Measurements from ENCODE around the gene ARL8B. TPM values are rescaled to one million over a fixed set of nuclear protein-coding genes. Genes with fewer than 3 reads are reported as not detected.
"Not testable (repeated sequence)": the region's sequence is repeated elsewhere in the genome, so short reads cannot be mapped to it uniquely, and the experiment has no call there.

ARL8B gene
- total and polyA plus RNA-seq, 10 of the 15 experiments (the other 5 are each of a cell fraction or from before 2014, with no cell fraction given): 22.0 to 80.6 (median 43.7) TPM

GRCh38 chr3:5145120-5145519 lies 23.0 kb downstream of the ARL8B start:
- H3K27me3 ChIP-seq (replicated peaks in 1 of 2; ENCODE audit: control insufficient read depth in 2 of 2, insufficient read depth in 2 of 2, low read length in 1 of 2): no peaks in the 10 kb centered on the region
- H3K27ac ChIP-seq (ENCODE audit: control insufficient read depth, insufficient read depth): no peak overlapping the region
- peaks cover 31% of the 10 kb centered on the region for H3K4me1 ChIP-seq (ENCODE audit: control insufficient read depth, insufficient read depth, low read length)
- POLR2A ChIA-PET: interaction anchor here (0.5 kb wide), 1 partner anchor 19 kb away, joined by 4 read pairs; no protein-coding TSS in a partner anchor
- H4K20me1 ChIP-seq (ENCODE audit: control insufficient read depth, insufficient read depth): no peaks in the 10 kb centered on the region
- WGBS (ENCODE audit: insufficient coverage, insufficient replicate concordance, low lambda C conversion rate, missing lambda C conversion rate): 97% methylated on average over 5 of the region's 5 CpGs
- H3K79me2 ChIP-seq (ENCODE audit: control insufficient read depth, insufficient read depth, low read length): peaks cover 90% of the 10 kb centered on the region
- TF ChIP-seq ZNF207 (IDR thresholded peaks at IDR 0.05; ENCODE audit: borderline replicate concordance) (no peak), GATAD2B (conservative IDR thresholded peaks at IDR 0.05; ENCODE audit: low read depth) (no peak), KDM1A (IDR thresholded peaks at IDR 0.05; ENCODE audit: borderline replicate concordance) (no peak), NFXL1 (IDR thresholded peaks at IDR 0.05; ENCODE audit: borderline replicate concordance) (no peak), TCF3 (IDR thresholded peaks at IDR 0.05; ENCODE audit: borderline replicate concordance, insufficient read depth, low read depth, low read length) (no peak), CHD1 (IDR thresholded peaks at IDR 0.05; ENCODE audit: low read depth, low read length) (no peak), ESRRA (IDR thresholded peaks at IDR 0.05; ENCODE audit: low read length) (no peak), GABPA (IDR thresholded peaks at IDR 0.05; ENCODE audit: low read depth) (no peak), HDAC2 (IDR thresholded peaks at IDR 0.05) (no peak), CTCF (IDR thresholded peaks at IDR 0.05 in 2 of 3, conservative IDR thresholded peaks at IDR 0.05 in 1 of 3; ENCODE audit: control insufficient read depth in 2 of 3, extremely low read depth in 1 of 3, insufficient read depth in 1 of 3, low read depth in 3 of 3, low read length in 3 of 3) (no peak), ATF3 (IDR thresholded peaks at IDR 0.05; ENCODE audit: borderline replicate concordance, extremely low read depth, low read depth, low read length) (no peak), CREB1 (IDR thresholded peaks at IDR 0.05; ENCODE audit: low read depth) (no peak), PAX5 (IDR thresholded peaks at IDR 0.05; ENCODE audit: borderline replicate concordance, low read depth, low read length) (no peak), MLLT1 (IDR thresholded peaks at IDR 0.05) (no peak), ASH2L (IDR thresholded peaks at IDR 0.05; ENCODE audit: borderline replicate concordance, low read depth) (no peak)
- intact Hi-C loops (cut with micrococcal nuclease; ENCODE audit: unreplicated experiment) (no loop called here), in situ Hi-C loops (cut with MboI) (no loop called here)
- no peak overlapping the region for H3K9ac ChIP-seq (ENCODE audit: control insufficient read depth, insufficient read depth, low read length)
- H3K4me3 ChIP-seq: no peak overlapping the region
- no TSS peak for BruUV-seq (replicated peaks)
- peaks cover 10 to 13% of the 10 kb centered on the region in 2 experiments for H3K36me3 ChIP-seq (ENCODE audit: control insufficient read depth in 2 of 2, insufficient read depth in 2 of 2, low read length in 1 of 2)
- FAIRE-seq (no peak), DNase-seq (ENCODE audit: low read depth, low spot score) (no peak), ATAC-seq (no peak)
- SMC1A ChIA-PET (ENCODE audit: uncharacterized antibody, unreplicated experiment): interaction anchor here (0.7 to 2.8 kb wide), 5 partner anchors 22 to 60 kb away, joined by 3 to 13 read pairs (median 3); no protein-coding TSS in a partner anchor
- RAD21 ChIA-PET (ENCODE audit: unreplicated experiment): interaction anchor here (1.0 kb wide), 1 partner anchor 60 kb away, joined by 3 read pairs; no protein-coding TSS in a partner anchor
- H2AFZ ChIP-seq (ENCODE audit: control insufficient read depth, low read depth, low read length): no peak overlapping the region
- H3K9me3 ChIP-seq (replicated peaks; ENCODE audit: control insufficient read depth, insufficient read depth, low read length): peaks cover 51% of the 10 kb centered on the region
- CTCF ChIA-PET: no interaction called here
- no peak overlapping the region for H3K4me2 ChIP-seq (ENCODE audit: control insufficient read depth, insufficient read depth)

GRCh38 chr3:5147152-5147551 lies 25.1 kb downstream of the ARL8B start:
- not testable (repeated sequence) for FAIRE-seq

More at GRCh38 chr3:5147152-5147551, 25.1 kb downstream of the ARL8B start:
- H3K9ac ChIP-seq (ENCODE audit: control insufficient read depth, insufficient read depth, low read length); H3K36me3 ChIP-seq (ENCODE audit: control insufficient read depth in 2 of 2, insufficient read depth in 2 of 2, low read length in 1 of 2); DNase-seq (ENCODE audit: low read depth, low spot score); CTCF ChIA-PET; H3K27ac ChIP-seq (ENCODE audit: control insufficient read depth, insufficient read depth); H2AFZ ChIP-seq (ENCODE audit: control insufficient read depth, low read depth, low read length); intact Hi-C loops (cut with micrococcal nuclease; ENCODE audit: unreplicated experiment); H4K20me1 ChIP-seq (ENCODE audit: control insufficient read depth, insufficient read depth); ATAC-seq; H3K27me3 ChIP-seq (replicated peaks in 1 of 2; ENCODE audit: control insufficient read depth in 2 of 2, insufficient read depth in 2 of 2, low read length in 1 of 2); H3K4me2 ChIP-seq (ENCODE audit: control insufficient read depth, insufficient read depth); RAD21 ChIA-PET (ENCODE audit: unreplicated experiment); in situ Hi-C loops (cut with MboI); BruUV-seq (replicated peaks); H3K4me3 ChIP-seq: not testable (repeated sequence)
- Histone ChIP-seq H3K4me1 (ENCODE audit: control insufficient read depth, insufficient read depth, low read length) (peaks cover 11% of the 10 kb centered on the region), H3K79me2 (ENCODE audit: control insufficient read depth, insufficient read depth, low read length) (peaks cover 86% of the 10 kb centered on the region), H3K9me3 (replicated peaks; ENCODE audit: control insufficient read depth, insufficient read depth, low read length) (peaks cover 43% of the 10 kb centered on the region)
- WGBS (ENCODE audit: insufficient coverage, insufficient replicate concordance, low lambda C conversion rate, missing lambda C conversion rate): 97% methylated on average over 5 of the region's 5 CpGs
- SMC1A ChIA-PET (ENCODE audit: uncharacterized antibody, unreplicated experiment): interaction anchor here (0.8 to 2.1 kb wide), 4 partner anchors 8 to 39 kb away, joined by 3 to 11 read pairs (median 4); no protein-coding TSS in a partner anchor
- POLR2A ChIA-PET: interaction anchor here (0.5 to 0.6 kb wide), 2 partner anchors 50 to 93 kb away, joined by 3 to 7 read pairs; no protein-coding TSS in a partner anchor

Measured in GM12878 (cell line).